CD4-positive, alpha-beta T cell treated with Interferon alpha-2 for 1 hour (primary cell): ENCODE data around the gene PTPRN2.

Experiments used
- DNase-seq, 2 donors: peaks; one replicate each; pipeline ENCODE4 v3.0.0-alpha.2; 2020 to 2022

The PTPRN2 gene

DNA sequence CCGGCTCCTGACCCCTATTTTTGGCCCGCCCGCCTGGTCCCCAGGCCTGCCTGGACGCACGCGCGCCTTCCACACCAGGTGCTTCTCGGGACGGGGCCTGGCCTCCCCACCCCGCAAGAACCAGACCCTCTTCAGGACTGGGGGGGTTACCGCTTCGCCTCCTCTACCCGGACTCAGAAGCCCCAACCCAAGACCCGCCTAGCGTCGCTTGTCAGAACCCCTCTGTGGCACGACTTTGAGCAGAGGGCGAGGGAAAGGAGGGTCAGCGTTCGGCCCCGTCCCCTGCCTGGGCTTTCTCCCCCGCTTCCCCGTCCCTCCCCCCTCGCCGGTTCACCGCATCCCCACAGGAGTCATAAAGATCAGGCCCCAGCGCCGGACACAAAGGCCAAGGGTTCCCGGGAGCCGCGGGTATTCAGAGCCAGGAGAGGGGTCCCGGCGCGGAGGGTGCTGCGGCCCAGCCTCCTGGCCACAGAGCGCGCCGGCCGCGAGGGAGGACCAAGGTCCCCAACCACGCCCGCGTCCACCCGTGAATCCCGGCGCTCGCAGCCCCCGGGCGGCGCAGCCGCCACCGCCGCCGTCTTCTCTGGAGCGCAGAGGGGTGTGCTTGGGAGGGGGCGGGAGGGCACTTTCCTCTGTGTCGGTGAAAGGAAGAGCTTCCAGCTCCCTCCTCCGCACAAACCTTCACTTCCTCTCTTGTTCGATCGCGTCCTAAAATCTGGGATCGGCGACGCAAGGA, 898.9 kb downstream of the PTPRN2 start:
- no peak for DNase-seq

DNA sequence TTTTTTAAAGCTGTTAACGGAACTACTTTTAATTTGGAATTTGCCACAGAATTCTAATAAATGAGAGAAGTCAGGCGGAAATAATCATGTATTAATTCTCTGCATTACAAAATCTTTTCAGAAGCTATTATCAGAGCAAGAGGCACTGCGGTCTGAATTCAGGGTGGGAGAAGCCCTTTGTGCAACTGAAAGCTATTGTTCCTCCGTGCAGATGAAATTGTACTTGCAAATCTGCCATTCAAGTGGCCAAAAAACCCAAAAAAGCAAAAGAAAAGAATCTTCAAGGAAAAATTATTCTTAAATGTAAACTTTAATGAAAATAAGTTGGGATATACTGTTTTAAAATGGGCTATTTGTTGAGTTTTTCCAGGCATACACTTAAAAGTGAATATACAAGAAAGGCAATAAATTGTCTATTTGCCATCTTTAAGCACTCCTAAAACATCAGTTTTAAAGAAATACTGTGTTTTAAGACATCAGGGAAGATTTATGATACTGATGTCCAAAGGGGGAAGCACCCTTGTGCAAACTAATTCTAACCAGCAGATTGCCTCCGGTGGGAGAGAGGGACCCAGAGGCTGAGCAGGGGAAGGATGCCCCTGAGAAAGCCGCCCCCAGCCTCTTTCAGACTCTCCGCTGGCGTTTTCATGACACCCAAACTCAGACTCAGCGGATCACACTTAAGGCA, 899.6 kb downstream of the PTPRN2 start:
- DNase-seq = no peak

DNA sequence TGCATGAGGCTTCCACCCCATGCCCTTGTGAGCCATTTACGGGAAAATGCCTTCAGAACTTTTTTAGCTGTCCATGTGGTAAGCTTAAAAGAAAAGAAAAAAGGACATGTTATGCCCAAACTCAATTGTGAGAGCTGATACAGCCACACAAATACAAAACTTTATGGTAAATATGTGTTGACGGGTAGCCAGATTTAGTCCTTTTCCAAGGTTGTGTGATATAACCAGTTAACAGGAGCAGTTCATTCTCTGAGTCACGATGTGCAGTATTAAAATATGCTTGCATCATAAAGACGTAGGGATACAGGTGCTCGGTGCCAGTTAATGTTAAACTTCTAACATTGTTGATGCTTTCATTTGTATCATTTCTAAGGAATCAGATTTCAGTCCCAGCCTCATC, 900.5 kb downstream of the PTPRN2 start:
- no peak for DNase-seq

DNA sequence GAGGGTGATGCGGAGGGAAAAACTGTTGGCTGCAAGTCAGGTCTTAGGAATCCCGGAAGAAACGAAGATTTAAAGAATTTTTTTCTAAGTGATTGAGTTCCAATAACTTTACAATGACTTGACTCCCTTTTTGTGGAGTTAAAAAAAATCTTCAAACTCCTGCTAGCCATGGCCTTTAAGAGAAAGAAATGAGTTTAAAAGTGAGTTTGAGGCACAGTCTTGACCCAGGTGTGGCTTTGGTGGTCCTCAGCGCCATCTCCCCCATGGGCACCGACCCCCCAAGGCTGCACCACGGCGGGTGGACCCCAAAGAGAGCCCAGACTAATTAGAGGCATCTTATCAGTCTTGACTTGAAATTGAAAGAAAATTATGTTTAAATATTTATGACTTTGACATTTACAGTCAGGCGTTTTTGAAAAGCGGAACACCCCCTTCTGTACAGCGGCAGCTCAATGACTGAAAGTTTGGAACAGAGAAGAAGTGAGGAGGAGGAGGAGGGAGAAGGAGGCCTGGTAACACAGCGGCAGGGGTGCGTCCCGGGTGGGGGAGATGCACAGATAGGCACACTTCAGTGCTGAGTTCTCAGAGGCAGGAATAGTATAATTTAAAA, 901.2 kb downstream of the PTPRN2 start:
- no peak for DNase-seq

DNA sequence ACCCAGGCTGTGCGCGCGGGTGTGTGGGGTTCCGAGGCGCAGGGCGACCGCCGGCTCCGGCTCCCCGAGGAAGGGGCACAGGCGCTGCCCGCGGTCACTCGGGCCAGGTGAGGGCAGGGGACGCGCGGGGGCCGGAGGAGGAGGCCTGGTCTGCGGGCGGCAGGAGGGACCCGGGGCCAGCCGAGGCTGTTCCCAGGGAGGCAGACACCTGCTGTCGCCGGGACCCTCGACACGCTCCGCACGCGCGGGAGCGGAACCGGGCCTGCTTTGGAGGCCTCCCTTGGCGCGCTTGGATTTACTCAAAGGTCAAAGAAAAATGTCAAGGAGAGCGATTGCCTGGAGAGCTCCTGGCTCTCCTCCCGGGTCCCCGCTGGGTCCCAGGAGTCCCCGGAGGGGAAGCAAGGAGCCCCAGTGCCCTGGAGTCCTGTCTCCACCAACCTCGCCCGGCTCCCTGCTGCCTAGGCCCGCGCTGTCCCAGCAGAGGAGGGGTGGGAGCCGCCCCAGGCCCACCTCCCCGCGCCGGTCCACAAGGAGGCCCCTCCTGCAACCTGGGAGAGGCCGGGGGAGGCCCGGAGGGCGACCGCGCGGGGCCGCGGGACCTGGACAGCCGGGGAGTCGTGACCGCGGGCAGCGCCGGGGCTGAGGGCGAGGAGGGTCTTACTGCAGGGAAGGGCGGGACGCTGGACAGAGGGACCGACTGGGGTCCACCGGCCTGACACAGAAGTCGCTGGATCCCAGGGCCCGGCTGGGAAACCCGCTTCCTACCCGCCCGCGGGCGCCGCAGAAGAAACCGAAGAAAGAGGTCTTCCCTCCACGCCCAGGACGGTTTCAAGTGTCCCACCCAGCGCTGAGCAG, 902.0 kb downstream of the PTPRN2 start:
- DNase-seq = no peak

DNA sequence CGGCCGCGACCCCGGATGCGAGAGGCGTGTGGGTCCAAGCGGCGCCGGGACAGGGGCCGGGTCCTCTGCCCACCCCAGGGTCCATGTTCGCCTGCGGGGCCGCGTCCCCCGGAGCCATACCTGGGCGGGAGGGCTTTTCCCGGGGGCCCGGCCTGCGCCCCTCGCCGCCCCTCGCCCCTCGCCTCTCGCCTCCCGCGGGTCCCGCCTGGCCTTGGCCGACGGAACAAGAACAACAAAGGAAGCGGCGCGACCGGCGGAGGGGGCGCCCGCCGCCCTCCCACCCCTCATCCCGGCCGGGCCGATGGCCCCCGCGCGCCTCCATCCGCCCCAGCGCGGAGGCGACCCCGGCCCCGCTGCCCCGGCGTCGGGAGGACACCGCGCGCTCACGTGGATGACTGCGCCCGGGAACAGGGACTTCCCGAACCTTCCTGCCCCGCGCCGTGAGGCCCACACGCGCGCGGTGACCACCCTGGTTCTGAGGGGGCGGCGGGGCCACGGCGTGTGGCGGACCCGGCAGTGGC, 902.7 kb downstream of the PTPRN2 start:
- no peak for DNase-seq

DNA sequence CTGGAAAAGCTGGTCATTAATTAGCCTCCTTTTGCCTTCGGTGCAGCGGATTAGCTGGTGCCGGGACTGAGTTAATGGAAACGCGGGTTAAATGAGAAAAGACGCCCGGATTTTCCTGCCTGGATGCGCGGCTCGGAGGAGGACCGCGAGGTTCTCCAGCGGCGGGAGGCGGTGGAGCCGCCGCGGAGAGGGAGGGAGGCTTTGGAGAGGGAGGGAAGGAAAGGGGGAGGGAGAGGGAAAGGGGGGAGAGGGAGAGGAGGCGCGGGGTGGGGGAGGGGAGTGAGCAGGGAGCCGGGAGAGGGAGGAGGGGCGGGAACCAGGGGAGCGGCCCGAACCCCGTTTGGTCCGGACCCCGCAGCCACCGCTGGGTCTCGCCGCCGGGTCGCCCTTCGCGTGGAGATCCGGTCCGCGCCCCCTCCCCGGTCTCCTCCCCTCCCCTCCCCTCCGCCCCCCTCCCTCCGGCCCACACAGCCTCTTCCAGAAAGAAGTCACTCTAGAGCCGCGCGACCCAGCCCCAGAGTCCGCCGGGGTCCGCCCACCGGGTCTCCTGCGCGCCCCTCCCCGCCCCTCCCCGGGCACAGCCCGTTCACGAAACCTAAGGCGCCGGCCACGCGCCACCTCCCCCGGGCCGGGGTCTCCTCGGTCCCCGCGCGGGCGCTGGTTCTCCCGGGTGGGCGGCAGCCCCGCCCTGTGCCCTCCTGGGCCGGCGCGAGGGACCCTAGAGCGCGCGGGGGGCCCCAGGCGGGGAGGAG, 903.3 kb downstream of the PTPRN2 start:
- DNase-seq = no peak

DNA sequence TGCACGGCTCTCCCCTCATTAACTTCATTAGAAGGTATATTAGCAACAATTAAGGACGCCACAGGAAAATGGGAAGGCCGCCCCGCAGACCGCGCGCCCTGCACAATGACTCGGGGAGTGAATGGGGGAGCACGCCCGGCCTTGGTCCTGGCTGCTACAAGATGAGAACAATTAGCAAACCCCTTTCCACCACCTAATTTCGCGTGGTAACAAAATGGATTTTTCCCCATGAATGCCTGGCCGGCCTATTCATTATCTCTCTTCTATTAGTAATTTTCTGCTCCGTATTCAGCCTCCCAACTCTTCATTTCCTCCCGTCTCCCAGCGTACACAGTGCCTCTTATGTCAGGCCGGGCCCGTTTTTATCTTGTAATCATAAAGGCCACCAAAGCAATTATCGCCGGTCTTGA, 903.9 kb downstream of the PTPRN2 start:
- no peak for DNase-seq

DNA sequence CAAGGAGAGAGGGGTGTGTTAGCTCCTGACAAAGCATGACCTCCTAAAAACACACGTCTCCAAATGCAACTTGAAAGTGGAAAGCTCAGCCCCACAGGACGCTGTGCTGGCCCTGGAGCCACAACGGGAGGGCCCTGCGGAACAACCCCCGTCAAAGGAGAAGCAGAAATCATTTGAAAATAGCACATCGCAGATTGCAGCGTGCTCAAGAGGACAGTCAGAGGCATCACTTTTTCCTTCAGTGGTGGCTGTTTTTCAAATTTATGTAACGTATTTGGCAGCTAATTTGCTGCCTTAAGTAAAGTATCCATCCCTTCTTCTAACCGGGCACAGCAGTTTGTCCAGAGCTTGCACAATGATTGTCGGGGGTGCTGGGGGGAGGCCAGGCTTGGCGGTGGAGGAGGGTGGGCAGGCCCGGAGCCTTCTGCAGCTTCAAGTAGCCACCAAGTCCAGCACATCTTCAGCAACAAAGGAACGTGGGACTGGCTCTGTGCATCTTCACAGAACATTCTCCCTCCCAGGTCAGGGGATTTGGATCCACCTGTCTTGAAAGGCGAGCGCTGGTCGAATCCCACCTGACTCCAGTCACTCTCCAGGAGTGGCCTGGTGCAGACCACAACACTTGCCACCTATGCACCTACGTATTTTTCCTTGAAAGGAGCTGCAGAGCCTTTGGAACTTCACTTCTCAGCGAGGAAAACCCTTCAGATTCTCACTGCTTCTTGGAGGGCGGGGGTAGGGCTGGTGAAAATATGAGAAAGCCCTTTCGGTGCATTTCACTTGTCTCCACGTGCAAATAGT, 904.5 kb downstream of the PTPRN2 start:
- no peak for DNase-seq

DNA sequence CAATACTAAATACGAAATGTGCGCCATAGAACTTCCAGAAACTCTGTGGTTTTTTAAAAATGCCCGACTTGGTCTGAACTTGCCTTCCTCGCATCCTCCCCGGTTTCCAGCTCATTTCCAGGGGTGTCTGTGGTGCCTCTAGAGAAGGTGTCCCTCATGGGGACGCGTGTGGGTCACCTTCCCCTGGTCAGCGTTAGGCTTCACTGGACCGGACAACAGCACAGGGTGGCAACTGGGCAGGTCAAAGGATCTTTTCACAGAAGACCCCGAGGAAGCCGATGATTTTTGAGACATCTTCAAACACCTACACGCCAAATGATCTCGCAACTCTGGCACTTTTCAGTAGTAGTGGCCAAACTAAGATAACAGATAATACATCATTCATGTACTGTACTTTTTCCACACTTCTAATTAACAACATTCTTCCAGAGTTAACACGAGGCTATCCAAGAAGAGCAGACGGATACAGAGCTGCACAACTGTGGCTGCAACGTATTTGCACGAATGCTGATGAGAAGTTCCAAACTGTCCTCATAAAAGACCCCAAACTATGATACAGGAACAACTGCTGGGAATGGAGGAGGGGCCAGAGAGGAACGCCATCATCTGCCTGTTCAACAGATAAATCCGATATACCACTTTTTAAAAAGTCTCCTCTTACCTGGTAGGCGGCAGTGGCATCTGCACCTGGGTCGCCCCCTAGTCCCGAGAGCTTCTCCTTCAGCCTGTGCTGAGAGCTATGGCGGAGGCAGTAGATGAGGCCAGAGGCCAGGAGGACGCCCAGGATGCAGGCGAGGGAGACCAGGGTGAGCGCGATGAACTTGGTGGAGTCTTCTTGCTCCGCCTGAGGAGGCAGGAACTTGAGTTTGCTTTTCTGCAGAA, 905.3 kb downstream of the PTPRN2 start:
- no peak for DNase-seq

DNA sequence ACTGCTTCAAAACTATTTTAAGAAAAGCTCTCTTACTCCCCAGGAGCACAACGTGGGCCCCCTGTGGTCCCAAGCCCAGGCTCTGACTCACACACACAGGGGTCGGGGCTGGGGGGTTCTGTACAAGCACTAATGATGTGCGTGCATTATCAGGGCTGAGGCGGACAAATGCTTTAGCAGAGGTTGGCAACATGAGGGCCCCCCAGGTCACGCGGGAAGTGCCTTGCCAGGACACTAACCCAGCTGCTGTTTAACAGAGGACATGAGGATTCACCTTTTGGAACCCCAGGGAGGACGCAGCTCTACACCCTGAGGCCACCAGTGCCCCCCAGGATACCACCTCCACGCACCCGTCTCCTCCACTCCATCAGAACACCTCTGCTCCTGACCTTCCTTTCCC, 908.0 kb downstream of the PTPRN2 start:
- no peak for DNase-seq

DNA sequence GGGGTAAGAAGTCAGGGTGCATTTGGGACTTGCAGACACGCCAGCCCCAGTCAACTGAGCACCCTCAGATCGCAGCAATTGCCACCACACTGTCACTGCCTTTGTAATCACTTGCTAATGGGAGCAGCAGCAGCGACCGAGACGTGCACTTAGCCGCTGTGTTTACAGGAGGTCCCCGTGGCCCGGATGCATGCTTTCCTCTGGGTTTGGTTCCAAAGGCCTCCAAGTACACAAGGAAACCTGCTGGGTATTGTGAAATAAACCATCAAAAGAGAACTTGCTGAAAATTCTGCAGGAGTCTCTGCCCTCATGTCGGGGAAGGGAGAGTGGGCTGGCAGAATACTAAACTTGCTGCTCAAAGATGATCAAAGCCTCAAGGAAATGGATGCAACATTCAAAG, 909.1 kb downstream of the PTPRN2 start:
- DNase-seq = no peak

DNA sequence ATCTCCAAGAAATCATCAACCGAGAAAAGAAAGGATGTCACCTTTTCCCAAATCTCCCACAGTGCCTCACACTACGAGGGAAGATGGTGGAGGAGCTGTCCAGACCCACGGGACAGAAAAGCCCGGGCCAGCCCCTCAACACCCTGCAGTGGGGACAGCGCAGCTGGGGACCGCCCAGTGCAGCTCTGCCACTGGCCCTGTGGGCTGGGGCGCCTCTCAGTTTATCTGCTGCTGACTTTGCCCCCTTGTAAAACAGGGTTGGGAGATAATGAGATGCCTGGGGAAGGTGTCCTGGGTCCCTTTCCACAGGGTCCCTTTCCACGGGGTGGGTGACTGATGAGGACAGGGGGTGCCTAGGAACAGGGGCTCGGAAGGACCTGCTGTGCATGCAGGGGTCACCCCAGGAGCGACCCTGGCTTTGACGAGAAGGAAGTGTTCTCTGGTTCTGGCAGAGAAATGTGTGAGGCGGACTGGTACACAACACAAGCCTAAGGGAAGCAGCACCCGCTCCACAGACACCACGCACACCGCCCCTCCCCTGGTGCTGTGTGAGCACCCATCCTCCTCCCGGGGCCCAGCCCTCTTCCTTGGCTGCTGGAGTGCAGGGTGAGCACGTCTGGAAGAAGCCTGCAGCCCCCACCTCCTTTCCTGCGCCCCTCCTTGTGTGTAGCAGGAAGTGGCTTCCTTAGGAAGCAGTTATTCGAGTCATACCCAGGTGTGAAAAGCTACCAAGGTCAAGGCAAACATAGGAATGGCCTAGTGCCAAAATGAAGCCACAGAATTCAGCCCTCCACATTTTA, 911.0 kb downstream of the PTPRN2 start:
- DNase-seq = no peak

DNA sequence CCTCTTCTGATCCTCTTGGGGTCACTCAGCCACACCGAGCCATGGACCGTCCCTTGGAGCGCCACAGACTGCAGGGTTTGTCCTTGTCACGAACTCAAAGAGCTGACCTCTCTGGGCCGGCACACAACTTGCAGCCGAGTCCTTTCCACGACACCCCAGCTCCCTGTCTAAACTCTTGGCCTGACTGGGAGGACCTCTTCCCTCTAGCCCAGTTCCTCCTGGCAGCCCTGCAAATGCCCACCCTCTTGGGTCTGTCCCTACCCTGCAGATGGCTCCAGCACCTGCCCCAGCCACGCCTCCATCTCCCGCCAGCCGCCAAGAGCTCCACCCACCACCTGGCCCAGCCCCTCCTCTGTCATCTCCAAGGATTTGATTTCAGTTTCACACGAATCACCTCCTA, 911.6 kb downstream of the PTPRN2 start:
- DNase-seq = no peak

DNA sequence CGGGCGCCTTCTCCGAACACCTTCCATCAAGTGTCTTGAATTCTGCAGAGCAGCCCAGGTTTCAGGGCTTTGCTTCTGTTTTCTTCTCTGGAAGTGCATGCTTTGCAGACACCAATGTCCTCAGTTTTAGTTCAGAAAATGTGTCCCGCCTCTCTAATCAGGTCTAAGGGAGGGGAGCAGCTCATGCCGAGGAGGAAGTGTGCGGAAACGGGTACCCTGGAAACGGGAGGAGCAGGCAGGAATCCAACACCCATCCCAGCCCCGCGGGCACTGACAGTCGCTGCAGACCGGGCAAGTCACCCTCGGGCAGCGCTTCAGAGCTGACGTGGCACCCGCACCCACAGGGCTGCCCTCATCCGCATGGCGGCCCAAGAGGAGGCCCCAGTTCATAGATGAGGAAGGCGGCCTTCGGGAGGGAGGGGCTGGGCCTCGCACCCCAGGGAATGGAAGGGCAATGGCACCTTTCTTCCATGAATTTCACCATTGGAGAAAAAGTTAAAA, 912.1 kb downstream of the PTPRN2 start:
- DNase-seq = no peak

DNA sequence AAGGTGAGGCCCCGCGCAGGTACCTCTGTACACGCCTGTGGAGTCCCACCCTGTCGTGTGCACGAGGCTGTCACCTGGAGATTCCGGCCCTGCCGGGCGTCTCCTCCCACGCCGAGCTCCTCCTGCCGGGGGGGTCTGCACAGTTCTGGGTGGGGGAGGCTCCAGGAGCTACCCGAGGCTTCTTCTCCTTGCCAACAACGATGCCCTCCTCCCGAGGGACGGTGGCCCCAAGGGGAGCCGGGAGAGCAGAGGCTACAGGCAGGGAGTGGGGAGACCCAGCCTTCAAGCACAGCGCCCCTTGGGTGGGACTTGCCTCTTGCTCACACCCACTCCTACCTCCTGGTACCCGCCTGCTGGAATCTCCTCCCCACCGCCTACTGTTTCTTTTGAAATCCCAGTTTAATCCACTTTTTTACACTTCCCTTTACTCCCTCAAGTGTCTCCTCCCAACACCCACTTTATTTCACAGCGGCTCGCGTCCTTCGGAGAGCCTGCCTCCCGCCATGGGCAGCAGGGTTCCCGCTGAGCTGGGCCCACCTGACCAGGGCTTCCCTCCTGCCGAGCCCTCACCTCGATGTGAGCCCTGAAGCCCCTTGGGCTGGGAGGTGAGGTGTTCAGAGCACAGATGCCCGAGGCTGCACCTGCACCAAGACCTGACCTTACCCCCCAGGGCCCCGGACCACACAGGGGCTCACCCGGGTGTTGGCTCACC, 912.8 kb downstream of the PTPRN2 start:
- DNase-seq = no peak

DNA sequence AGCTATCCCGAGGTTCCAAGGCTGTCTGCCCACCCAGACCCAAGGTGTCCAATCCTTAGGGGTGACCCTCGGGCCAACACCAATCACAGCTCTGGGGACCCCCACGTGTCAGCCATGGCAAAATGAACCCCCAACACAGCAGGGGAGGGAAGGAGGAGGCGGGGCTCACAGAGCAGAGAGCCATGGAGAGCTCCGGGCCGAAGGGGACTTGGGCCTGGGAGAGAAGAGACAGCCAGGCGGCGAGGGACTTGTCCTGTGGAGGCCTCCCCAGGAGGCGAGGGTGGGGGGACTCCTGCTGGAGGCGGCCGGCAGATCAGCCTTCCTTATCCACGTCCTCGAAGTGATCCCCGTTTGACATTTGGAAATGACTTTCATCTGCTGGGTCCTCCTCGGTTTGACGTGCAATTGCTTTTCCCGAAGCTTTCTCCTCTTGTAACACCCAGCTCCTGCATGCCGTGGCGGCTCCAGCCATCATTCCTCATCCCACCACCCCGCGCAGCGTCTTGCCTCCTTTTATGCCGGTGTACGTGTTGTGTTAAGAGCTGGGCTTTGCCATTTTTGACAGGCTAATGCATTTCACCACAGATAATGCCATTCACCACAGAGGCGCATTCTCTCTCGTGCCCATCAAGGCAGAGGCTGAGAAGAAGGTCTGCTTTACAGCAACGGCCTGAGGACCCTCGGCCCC, 913.5 kb downstream of the PTPRN2 start:
- no peak for DNase-seq

DNA sequence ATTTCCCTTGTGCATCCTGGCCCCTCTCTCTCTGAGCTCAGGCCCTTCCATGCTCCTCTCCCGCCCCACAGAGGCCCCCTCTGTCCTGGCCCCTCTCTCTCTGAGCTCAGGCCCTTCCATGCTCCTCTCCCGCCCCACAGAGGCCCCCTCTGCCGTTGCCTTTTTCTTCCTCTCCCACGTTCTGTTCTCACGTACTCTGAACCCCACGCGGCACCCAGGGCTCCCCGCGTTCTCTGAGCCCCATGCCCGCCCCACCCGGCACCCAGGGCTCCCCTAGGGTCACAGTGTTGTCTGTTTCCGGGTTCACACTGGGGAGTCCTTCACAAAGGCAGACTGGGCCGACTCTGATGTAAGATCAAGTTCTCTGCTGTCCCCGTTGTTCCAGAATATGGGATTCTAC, 914.0 kb downstream of the PTPRN2 start:
- no peak for DNase-seq
